ENCODE measurements around the gene SLC44A5. TPM values are rescaled to one million over a fixed set of nuclear protein-coding genes. Genes with fewer than 3 reads are reported as not detected.

SLC44A5 gene
- total RNA-seq, 1 donor from 2014 or later = 3.7 TPM

DNA sequence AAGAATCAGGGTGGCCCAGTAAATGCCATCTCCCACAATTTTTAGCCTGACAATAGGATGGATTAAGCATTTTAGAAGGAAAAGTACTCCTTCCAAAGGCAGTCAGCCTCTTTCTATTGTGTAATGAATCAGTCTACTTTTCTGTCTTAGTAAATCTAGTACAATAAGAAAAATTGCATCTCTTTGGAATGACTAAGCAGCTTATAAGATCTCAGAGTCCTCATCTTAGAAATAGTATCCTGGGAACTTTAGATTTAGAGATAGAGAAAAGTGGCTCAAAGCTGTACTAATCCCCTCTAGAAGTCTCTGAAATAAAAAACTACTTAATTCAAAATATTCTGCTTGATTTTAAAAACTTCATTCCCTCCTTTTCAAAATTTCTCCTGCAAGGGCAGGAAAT, 81.4 kb downstream of the SLC44A5 start:
- H3K36me3 ChIP-seq (ENCODE audit: control insufficient read depth, insufficient read depth, low read length) = no peaks in the 10 kb centered on the region
- TF ChIP-seq CTCF (IDR thresholded peaks at IDR 0.05; ENCODE audit: insufficient read depth, low read length, poor library complexity, severe bottlenecking) = no peak
- no peak for DNase-seq (ENCODE audit: low read depth)

DNA sequence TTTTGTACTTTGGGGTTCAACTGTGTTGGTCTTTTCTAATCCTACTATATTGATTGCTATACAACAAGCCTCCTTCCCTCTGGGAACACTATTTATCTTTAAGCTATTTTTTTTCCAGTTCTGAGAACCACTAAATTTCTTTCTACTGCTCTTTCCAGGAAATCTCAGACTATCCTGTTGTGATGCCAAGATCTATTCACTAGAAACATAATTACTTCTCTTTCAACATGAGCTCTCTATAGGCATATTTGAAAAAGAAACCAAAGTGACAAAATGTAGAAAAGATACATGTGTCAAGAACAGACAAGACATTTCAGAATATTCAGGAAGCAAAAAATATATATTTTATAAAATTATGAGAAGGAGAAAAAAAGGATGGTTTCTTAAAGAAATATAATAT, 82.9 kb downstream of the SLC44A5 start:
- DNase-seq (ENCODE audit: low read depth) = no peak
- no peak for TF ChIP-seq CTCF (IDR thresholded peaks at IDR 0.05; ENCODE audit: insufficient read depth, low read length, poor library complexity, severe bottlenecking)

More for the DNA sequence above, 81.4 kb downstream of the SLC44A5 start:
- Histone ChIP-seq H3K4me3 (ENCODE audit: low read depth, low read length) (no peak overlapping the region), H3K27me3 (ENCODE audit: control insufficient read depth, insufficient read depth, low read length) (no peaks in the 10 kb centered on the region)

GRCh38 chr1:75522389-75522788, 88.5 kb downstream of the SLC44A5 start:
- no peak for DNase-seq (ENCODE audit: low read depth)
- Histone ChIP-seq H3K36me3 (ENCODE audit: control insufficient read depth, insufficient read depth, low read length) (no peaks in the 10 kb centered on the region), H3K4me3 (ENCODE audit: low read depth, low read length) (no peak overlapping the region), H3K27me3 (ENCODE audit: control insufficient read depth, insufficient read depth, low read length) (no peaks in the 10 kb centered on the region)
- TF ChIP-seq CTCF (IDR thresholded peaks at IDR 0.05; ENCODE audit: insufficient read depth, low read length, poor library complexity, severe bottlenecking) = no peak

More for the DNA sequence above, 82.9 kb downstream of the SLC44A5 start:
- Histone ChIP-seq H3K27me3 (ENCODE audit: control insufficient read depth, insufficient read depth, low read length) (no peaks in the 10 kb centered on the region), H3K4me3 (ENCODE audit: low read depth, low read length) (no peak overlapping the region), H3K36me3 (ENCODE audit: control insufficient read depth, insufficient read depth, low read length) (no peaks in the 10 kb centered on the region)

DNA sequence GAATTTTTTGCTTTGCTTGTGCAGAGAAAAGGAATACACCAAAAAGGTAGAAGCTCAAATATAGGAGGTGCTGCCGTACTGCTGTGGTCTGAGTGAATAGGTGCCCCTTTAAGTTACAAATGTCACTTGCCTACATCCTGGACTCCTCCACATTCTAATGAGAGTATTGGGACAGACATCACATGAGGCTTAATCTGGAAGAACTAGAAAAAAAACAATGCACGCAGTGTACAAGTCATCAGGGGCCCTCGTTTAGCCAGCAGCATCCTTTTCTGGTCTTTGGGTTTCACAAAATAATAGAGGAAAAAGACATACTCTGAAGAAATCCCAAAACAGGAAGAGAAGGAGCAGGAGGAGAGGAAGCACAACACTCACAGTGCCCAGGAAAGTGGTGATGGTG, 89.3 kb downstream of the SLC44A5 start:
- DNase-seq (ENCODE audit: low read depth) = no peak
- no peaks in the 10 kb centered on the region for H3K27me3 ChIP-seq (ENCODE audit: control insufficient read depth, insufficient read depth, low read length)
- H3K4me3 ChIP-seq (ENCODE audit: low read depth, low read length) = no peak overlapping the region
- no peaks in the 10 kb centered on the region for H3K36me3 ChIP-seq (ENCODE audit: control insufficient read depth, insufficient read depth, low read length)
- TF ChIP-seq CTCF (IDR thresholded peaks at IDR 0.05; ENCODE audit: insufficient read depth, low read length, poor library complexity, severe bottlenecking) = no peak

GRCh38 chr1:75520862-75521475, 89.9 kb downstream of the SLC44A5 start:
- H3K4me3 ChIP-seq (ENCODE audit: low read depth, low read length) = no peak overlapping the region
- no peaks in the 10 kb centered on the region for H3K27me3 ChIP-seq (ENCODE audit: control insufficient read depth, insufficient read depth, low read length)
- no peak for DNase-seq (ENCODE audit: low read depth)
- TF ChIP-seq CTCF (IDR thresholded peaks at IDR 0.05; ENCODE audit: insufficient read depth, low read length, poor library complexity, severe bottlenecking) = no peak
- no peaks in the 10 kb centered on the region for H3K36me3 ChIP-seq (ENCODE audit: control insufficient read depth, insufficient read depth, low read length)

All from kidney epithelial cell (primary cell).